ENCODE results near the gene FOXP1.
A peak's percentile ranks its signal among the peaks of the same experiment; 100 is the strongest.

FOXP1 gene

GRCh38 chr3:71035886-71036285, 547.6 kb downstream of the FOXP1 start:
- peaks cover 50% of the 10 kb centered on the region for H3K36me3 Mint-ChIP-seq (ENCODE audit: low read depth)
- H3K4me3 Mint-ChIP-seq = no peak overlapping the region
- no peak for TF ChIP-seq CTCF (IDR thresholded peaks at IDR 0.05; ENCODE audit: unreplicated experiment in 3 of 3)
- peak overlapping the region in 2 of 3 experiments; percentile 8 to 17 for H3K27ac Mint-ChIP-seq
- H3K27me3 Mint-ChIP-seq (ENCODE audit: low read depth) = no peaks in the 10 kb centered on the region
- peaks cover 24% of the 10 kb centered on the region for H3K4me1 Mint-ChIP-seq
- H3K9me3 Mint-ChIP-seq = no peaks in the 10 kb centered on the region

GRCh38 chr3:71035314-71035713, 548.2 kb downstream of the FOXP1 start:
- TF ChIP-seq CTCF (IDR thresholded peaks at IDR 0.05; ENCODE audit: unreplicated experiment in 3 of 3) = no peak
- peaks cover 24% of the 10 kb centered on the region for H3K4me1 Mint-ChIP-seq
- no peaks in the 10 kb centered on the region for H3K27me3 Mint-ChIP-seq (ENCODE audit: low read depth)
- no peak overlapping the region for H3K4me3 Mint-ChIP-seq
- peaks cover 1% of the 10 kb centered on the region for H3K9me3 Mint-ChIP-seq
- H3K36me3 Mint-ChIP-seq (ENCODE audit: low read depth) = peaks cover 51% of the 10 kb centered on the region
- H3K27ac Mint-ChIP-seq = no peak overlapping the region

- no peak for TF ChIP-seq CTCF (IDR thresholded peaks at IDR 0.05; ENCODE audit: unreplicated experiment in 3 of 3)
- Mint-ChIP-seq H3K27me3 (ENCODE audit: low read depth) (no peaks in the 10 kb centered on the region), H3K4me1 (peaks cover 24% of the 10 kb centered on the region), H3K27ac (no peak overlapping the region), H3K36me3 (ENCODE audit: low read depth) (peaks cover 54% of the 10 kb centered on the region), H3K9me3 (peaks cover 3% of the 10 kb centered on the region), H3K4me3 (no peak overlapping the region)
These were observed 549.8 kb downstream of the FOXP1 start for GRCh38 chr3:71033681-71034220.

- no peaks in the 10 kb centered on the region for H3K27me3 Mint-ChIP-seq (ENCODE audit: low read depth)
- H3K4me1 Mint-ChIP-seq = peaks cover 18% of the 10 kb centered on the region
- no peak for TF ChIP-seq CTCF (IDR thresholded peaks at IDR 0.05; ENCODE audit: unreplicated experiment in 3 of 3)
- no peak overlapping the region for H3K4me3 Mint-ChIP-seq
- peaks cover 50% of the 10 kb centered on the region for H3K36me3 Mint-ChIP-seq (ENCODE audit: low read depth)
- peaks cover 3% of the 10 kb centered on the region for H3K9me3 Mint-ChIP-seq
- no peak overlapping the region for H3K27ac Mint-ChIP-seq
These were observed 551.5 kb downstream of the FOXP1 start for GRCh38 chr3:71031914-71032521.

GRCh38 chr3:71031181-71031580, 552.3 kb downstream of the FOXP1 start:
- Mint-ChIP-seq H3K36me3 (ENCODE audit: low read depth) (peaks cover 50% of the 10 kb centered on the region), H3K9me3 (peaks cover 3% of the 10 kb centered on the region), H3K27ac (no peak overlapping the region), H3K4me3 (no peak overlapping the region), H3K4me1 (peaks cover 17% of the 10 kb centered on the region), H3K27me3 (ENCODE audit: low read depth) (no peaks in the 10 kb centered on the region)
- no peak for TF ChIP-seq CTCF (IDR thresholded peaks at IDR 0.05; ENCODE audit: unreplicated experiment in 3 of 3)

GRCh38 chr3:71030748-71031147, 552.8 kb downstream of the FOXP1 start:
- Mint-ChIP-seq H3K36me3 (ENCODE audit: low read depth) (peaks cover 50% of the 10 kb centered on the region), H3K4me3 (no peak overlapping the region), H3K27me3 (ENCODE audit: low read depth) (no peaks in the 10 kb centered on the region), H3K27ac (no peak overlapping the region), H3K4me1 (peaks cover 13% of the 10 kb centered on the region), H3K9me3 (peaks cover 3% of the 10 kb centered on the region)
- TF ChIP-seq CTCF (IDR thresholded peaks at IDR 0.05; ENCODE audit: unreplicated experiment in 3 of 3) = no peak
